GM19468 (cell line): ENCODE data around the gene VPS37C.

Source experiments
- ATAC-seq: cut with Tn5 transposase; IDR thresholded peaks from one replicate; pipeline ENCODE4 v1.9.1; 2021; ENCODE audit warnings: mild to moderate bottlenecking, moderate library complexity, moderate number of reproducible peaks; ENCODE audit not compliant: unreplicated experiment; ENCODE audit errors: extremely low read depth

VPS37C gene

DNA sequence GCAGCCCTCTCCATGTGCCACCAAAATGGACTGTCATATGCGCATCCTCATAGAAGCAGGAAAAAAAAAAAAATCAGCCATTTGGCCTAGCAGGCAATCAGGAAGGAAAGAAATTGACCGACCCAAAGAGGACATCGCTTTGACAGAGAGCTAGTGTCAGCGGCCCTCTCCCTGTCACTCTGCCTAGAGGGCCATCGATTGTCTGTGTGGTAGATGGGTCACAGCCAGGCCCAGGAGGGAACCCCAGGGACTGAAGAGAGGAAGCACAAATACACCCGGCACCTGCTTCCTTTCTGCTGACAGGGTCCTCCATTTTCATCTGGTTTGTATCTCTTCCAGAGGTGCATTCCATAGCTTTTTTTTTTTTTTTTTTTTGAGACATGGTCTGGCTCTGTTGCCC lies 21.8 kb downstream of the VPS37C start:
- ATAC-seq = no peak

DNA sequence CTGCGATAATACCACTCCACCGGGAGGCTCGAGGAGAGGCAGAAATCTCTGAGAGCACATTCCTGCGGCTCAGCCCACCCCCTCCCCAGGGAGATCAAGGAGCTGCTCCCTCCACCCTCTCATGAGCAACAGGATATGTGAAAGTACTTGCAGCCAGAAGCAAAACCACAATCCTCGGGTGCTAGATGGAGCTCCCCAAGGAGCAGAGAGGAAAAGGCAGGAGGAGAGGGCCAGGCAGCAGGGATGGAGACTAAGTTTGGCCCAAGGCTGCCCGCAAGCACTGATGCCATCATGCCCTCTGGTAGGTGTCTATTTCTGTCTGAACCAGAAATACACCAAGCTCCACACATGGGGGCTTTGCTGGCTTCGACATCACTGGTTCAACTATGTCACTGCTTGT lies 22.3 kb downstream of the VPS37C start:
- no peak for ATAC-seq

DNA sequence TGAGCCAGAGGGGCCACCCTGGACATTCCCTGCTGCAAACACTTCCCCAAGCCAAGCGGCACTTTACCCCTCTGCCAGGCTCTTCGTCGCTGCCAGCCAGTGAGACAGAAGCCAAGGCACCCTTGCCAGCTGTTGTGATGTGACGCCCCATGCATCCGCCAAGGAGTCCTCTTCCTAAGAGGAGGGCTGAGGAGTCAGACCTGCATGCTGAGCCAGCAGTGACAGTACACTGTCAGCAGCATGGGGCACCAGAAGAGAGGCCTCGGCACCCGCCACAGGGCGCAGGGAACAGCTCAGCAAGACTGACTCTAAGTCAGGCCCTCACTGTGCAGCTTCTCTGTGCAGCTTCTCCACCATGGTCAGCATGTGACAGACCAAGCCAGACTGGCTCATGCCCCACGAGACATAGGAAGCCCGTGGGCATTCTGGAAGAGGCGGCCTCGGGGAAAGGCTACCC lies 26.4 kb downstream of the VPS37C start:
- ATAC-seq = no peak

DNA sequence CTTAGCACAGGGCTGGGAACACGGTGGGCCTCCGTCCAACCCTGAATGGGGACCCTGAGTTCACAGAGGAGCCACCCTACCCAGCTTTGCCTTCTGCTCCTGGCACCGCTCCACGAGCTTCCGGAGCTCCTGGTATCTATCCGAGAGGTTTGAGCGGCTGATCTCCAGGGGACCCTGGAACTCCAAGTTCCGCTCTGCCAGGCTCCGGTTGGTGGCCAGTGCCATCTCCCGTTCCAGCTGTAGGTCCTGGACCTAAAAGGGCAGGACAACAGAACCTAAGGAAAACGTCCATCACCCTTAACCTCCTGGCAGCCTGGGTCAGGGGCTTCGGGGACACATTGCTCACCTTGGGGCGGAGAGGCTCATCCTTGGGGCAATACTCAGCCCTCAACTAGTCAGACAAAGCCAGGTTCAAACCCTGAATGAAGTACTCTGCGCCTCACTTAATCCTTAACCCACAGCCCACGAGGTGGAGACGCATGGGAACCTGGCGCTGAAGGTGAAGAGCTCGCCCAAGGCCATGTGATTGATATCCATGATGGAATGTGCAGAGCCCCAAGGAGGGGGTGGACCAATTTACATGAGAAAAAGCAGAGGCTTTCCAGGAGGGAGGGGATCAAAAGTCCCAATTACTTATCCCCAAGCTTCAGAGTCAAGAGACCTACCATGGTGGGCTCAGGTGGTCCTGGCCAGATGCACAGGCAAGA lies 27.1 kb downstream of the VPS37C start:
- ATAC-seq = no peak

DNA sequence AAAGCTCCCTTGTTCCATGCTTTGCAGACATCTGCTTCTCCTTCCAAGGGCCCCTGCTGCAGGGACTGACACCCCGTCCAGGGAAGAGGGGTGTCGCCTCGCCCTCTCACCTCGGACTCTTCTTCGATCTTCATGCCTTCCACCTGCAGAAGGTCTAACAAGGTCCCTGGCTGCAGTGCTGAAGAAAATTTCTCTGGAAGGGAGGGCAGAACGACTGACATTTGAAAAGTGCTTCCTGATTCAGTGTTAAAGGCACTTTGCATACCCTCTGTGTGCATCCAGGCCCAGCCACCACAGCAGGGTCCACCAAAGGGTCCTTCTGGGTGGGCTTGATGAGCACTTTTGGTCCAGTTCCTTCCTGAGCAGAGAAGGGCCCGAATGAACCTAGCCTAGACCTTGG lies 28.1 kb downstream of the VPS37C start:
- no peak for ATAC-seq

DNA sequence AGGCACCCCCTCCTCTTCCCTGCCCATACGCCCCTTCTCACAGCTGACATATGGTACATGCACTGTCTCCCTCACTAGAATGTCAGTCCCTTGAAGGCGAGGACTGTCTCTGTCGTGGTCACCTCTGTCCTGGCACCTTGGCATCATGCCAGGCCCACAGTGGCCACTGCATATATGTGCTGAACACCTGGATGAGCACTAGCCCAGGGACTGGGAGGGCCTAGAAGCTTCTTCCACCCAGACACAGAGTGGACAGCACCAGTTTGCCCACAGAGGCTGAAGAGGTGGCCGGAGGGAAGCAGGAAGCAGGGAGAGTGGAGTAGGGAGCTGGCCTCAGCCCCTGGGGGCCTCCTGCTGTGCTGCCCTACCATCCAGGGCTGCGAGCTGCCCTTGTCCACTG lies 28.6 kb downstream of the VPS37C start:
- ATAC-seq = no peak

DNA sequence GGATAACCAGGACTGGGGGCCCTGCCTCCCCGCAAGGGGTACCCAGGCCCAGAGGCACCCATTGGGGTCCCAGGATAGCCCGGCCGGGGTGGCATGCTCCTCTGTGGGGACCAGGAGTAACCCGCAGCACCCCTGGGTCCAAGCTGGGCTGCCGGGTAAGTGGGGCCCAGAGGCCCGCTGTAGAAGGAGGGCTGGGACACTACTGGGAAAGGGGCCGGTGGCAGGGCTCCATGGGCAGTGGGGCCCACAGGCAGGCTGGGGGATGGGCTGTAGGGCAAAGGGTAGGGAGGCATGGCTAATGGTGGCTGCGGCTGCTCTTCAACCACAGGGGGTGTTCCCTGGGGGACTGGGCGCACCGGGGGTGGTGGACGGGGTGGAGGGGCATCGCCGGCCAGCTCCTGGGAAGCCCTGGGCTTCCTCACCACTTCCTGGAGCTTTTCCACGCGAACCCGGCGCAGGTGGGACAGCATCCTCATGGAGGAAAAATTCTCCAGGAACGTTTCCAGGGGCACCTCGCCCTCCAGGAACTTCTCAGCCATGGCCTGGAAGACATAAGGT lies 29.1 kb downstream of the VPS37C start:
- no peak for ATAC-seq

DNA sequence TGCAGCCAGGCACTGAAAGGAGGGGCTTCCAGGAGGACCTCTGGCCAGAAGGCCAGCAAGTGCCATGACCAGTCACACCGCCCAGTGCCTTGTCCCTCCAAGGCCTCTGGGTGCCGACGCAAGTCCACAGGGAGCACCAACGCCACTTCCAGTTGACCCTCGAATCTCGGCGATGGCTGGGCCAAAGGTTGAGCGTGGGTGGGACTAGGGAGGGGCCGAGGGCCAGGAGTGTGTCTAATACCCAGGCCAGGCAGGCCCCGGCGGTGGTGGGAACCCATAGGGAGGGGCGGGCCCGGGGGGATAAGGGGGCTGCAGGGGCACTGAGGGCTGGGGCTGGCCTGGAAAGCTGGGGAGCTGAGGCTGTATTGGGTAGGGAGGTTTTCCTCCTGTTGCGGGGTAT lies 29.6 kb downstream of the VPS37C start:
- ATAC-seq = no peak

DNA sequence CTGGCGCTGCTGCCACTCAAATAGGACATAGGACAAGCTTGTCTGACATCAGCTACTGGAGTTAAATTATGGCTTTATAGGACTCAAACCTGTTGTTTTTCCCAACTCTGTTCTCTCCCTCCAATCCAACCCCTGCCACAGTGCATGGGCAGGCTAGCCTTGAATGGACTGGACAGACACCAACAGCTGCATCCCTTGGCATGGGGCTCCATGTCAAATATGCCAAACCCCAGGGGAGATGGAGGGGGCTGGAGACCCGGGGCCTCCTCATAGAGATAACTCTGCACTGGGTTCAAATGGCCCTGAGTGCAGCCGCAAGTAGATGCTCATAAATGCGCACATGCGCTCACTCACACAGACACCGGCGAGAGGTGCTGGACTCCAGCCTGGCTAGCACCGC lies 30.0 kb downstream of the VPS37C start:
- no peak for ATAC-seq

DNA sequence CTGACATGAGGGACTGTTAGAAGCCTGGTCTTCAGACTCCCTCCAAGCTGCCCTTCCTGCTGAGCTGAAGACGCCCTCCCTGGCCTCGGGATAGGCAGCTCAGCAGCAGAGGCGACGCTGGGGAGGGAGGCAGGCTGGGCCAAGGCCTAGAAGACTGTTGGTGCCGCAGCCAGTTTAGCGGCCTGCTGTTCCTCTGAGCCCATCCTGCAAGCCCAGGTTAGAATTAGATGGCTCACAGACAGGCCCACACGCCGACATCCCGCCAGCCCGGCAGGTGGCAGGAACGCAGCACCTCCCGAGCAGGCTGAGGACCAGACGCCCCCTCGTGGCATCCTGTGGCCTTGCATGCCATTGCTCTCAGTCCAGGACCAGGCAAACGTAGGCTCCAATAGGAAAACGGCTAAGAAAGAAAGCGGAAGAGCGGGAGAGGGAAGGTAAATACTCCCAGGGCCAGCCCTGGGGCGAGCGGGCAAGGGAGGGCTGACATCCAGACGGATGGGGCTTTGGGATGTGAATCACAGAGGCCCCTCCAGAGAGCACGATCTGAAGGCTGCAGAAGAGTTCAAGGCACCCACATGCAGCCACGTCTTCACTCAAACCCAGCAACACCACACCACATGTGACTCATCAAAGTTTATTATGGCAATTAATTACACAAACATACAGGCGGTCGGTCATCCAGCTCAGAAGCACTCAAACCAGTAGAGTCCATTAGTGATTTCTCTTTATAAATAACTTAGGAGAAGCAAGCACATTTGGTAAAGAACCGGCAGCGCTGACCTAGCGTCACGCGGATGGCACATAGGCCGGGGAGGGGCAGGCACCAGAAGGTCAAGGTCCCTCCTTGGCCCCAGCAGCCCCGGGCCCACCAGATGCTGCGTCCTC lies 31.3 kb downstream of the VPS37C start:
- ATAC-seq = no peak

DNA sequence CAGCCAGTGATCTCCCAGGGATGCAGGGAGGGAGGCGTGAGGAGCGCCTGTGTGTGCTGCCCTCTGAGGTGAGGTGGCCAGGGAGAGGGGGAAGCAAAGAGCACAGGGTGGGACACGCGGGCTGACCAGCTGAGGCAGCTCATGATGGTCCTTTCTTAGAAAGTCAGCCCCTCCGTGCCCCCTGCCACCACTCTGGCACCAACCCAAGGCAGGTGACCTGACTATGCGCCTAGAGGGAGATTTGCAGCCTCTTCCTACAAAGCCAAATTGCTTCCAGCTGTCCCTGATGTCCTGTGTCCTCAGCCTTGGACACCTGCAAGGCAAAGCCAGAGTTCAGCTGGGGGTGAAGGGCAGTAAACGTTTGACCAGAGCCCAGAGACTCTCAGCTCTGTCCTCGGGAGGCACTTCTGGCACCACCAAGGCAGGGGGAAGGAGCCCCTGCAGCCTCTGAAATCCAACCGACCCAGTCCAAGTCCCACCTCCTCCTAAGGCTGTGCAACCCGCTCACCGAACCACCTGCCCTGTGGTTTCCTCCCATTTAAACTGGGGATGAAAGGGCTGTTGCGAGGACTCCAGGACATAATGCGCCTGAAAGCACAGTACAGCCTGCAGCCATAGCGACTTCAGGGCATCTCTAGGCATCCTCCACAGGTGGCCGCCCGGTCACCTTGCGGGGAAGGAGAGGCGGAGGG lies 32.1 kb downstream of the VPS37C start:
- ATAC-seq = no peak

DNA sequence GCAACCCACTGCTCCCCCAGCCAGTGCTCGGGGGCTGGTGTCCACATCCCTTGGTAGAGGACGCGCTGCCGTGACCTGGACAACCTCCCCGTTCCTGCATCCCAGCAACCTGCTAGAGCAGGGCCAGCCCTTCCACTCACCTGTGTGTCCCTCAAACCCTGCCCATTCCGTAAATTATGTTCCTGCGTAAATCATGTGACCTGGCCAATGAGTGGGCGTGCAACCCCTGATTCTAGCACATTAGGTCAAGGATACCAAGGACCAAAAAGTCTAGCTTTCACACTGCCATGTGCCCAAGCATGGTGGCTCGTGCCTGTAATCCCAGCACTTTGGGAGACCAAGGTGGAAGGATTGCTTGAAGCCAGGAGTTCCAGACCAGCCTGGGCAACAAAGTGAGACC lies 33.2 kb downstream of the VPS37C start:
- ATAC-seq = no peak

DNA sequence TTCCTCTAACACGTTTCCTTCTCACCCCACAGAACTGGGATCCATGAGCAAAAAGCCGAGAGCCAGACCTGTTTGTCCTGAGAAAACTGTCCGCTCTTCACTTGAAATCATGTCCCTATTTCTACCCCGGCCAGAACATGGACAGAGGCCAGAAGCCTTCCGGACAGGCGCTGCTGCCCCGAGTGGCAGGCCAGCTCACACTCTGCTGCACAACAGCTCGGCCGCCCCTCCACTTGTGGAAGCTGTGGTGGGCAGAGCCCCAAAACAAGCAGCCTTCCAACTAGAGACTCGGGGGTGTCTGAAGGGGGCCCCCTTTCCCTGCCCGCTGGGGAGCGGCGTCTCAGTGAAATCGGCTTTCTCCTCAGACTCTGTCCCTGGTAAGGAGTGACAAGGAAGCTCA lies 35.0 kb downstream of the VPS37C start:
- ATAC-seq = no peak

DNA sequence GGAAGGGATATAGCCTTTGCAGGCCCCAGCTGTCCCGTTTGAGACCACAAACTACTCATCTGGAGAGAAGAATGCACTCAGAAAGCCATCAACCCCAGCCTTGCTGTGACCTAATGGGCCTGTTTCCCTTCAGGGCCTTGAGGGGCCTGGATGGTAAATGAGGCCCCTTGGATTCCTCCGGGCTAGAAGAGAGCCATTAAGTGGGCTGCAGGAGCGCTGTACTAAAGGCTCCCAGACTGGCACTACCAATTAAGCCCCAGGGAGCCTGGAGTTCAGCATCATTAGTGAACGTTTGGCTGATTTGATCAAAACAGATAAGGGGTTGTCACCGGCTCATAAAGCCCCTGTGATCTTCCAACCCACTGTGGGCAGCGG lies 35.9 kb downstream of the VPS37C start:
- no peak for ATAC-seq

DNA sequence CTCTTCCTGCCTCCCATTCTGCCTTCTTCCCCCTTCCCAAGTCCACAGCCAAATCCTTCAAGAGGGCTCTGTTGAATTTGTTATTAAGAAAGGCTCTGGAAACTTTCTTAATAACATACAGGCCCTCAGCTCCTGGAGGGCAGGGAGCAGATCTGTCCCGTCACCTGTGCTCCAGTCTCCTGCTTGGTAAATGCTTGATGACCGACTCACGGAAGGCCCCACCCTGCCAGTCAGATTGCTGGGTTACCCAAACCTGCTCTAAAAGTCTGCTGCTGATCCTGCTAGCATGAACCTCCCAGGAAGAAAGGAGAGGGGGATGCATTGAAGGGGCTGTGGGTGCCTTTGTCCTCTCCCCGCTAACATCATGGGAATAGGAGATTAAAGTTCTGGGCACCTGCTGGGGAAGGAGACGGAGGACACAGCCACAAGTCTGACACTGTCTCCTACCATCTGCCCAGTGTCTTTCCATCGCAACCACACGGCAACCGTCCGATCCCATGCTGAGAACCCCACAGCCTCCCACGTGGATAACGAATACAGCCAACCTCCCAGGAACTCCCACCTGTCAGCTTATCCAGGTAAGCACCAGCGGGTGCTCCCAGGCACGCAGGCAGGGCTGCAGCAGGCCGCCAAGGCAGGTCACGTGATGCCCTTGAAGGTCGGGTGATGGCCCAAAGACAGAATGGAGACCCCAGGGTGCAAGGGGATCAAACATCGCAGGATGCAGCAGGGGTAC lies 36.5 kb downstream of the VPS37C start:
- ATAC-seq = no peak

DNA sequence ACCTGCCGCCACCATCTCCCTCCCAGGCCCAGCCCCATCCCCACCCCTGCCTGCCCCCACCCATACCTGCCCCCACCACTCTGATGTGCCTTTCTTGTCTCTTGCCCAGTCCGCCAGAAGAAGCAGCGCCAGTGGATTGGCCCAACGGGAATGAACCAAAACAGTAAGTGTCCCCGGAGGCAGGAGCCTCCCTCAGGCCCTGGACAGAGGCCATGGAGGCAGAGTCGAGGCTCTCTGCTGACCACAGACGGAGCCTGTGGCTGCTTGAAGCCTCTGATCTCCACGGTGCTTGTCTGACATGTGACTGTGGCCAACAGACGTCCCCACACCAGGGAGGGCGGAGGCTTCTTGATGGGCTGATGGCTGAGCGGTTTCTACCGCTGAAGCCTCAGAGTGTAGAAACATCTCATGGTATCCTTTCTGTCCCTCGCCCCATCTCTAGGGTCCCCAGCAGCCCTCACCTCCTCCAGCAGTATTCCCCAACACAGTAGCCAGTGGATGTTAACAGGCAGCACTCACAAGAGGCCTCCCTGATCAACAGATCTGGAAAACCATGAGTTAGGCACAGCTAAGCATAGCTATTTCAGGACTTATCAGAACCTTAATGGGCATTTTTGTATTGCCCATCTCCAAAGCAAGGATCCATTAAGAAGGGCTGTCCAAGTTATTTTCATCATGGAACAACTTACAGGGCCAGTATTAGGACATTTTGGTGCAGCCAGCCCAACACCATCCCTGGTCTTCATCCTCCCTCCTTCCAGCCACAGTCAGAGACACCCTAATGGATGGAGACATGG lies 37.3 kb downstream of the VPS37C start:
- no peak for ATAC-seq

DNA sequence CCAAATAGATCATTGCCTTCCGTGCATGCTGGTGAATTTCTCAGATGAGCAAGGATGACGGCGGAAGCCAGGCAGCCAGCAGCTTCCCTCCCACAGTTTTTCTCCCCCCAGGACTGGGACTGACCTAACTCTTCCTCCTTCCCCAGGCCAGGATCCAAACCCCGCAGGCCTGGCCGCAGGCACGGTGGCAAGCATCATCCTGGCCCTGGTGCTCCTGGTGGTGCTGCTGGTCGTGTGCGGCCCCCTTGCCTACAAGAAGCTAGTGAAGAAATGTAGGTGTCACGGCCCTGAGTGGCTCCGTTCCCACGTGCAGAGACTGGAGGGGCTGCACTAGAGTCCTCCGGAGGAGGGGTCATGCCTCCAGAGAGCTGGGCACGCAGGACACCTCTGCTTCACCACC lies 38.5 kb downstream of the VPS37C start:
- no peak for ATAC-seq

DNA sequence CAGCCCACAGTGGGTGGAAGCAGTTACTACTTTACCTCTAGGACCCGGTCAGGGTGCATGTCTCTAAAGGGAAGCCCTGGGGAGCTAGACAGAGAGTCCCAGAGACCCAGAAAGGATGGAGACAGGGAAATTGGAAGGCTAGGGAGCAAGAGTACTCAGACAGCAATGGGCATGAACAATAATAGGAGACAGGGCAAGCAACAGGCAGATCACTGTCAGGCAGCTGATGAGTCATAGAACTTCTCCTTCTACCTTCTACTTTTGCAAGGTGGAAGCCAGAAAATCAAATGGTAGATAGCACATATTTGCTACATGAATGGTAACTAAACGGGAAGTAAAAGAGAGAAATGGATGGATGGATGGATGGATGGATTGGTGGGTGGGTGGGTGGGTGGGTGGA lies 39.3 kb downstream of the VPS37C start:
- no peak for ATAC-seq

DNA sequence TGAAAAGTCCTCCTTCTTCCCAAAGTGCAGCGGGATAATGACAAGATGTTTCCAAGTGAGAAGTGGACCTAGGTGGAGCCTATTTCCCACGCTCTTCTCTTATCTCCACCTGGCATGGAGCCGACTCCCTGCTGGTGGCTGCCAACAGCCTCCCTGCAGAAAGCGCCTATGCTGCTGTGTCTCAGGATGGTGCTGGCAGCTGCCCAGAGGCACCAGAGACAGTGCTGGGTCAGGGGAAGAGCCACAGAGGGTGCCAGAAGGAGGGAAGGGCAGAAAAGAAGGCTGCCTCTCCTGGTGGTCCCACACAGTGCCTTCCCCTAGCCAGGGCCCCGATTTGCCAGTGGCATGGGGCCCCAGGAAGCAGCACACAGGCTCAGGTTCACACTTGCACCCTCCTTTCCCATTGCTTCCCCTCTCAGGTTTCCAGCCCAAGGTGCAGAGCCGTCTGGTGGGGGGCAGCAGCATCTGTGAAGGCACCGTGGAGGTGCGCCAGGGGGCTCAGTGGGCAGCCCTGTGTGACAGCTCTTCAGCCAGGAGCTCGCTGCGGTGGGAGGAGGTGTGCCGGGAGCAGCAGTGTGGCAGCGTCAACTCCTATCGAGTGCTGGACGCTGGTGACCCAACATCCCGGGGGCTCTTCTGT lies 39.9 kb downstream of the VPS37C start:
- no peak for ATAC-seq
